Mesothelial cell of epicardium (in vitro differentiated cells): ENCODE results near the gene RETN. TPM values are rescaled to one million over a fixed set of nuclear protein-coding genes. Genes with fewer than 3 reads are reported as not detected.

Experiments used
- DNase-seq, 2 experiments: peaks; one replicate each; pipeline ENCODE4 v3.0.0; 2021; ENCODE audit warnings: low spot score in 2 of 2; ENCODE audit not compliant: unreplicated experiment in 2 of 2
- H3K27ac Mint-ChIP-seq: 2 replicates; pipeline ENCODE4 v1.8.0; 2021; ENCODE audit warnings: mixed read lengths
- H3K27me3 Mint-ChIP-seq: 2 replicates; pipeline ENCODE4 v1.8.0; 2021; ENCODE audit warnings: low read depth, mixed read lengths
- H3K36me3 Mint-ChIP-seq: 2 replicates; pipeline ENCODE4 v1.8.0; 2021; ENCODE audit warnings: mixed read lengths
- H3K4me1 Mint-ChIP-seq: 2 replicates; pipeline ENCODE4 v1.8.0; 2021; ENCODE audit warnings: mixed read lengths
- H3K4me3 Mint-ChIP-seq: 2 replicates; pipeline ENCODE4 v1.8.0; 2021; ENCODE audit warnings: mild to moderate bottlenecking, moderate library complexity, mixed read lengths
- H3K9me3 Mint-ChIP-seq: 2 replicates; pipeline ENCODE4 v1.8.0; 2021; ENCODE audit warnings: mixed read lengths
- total RNA-seq: library from RNA; stranded (reverse); gene quantifications from 3 replicates; pipeline ENCODE4 v1.2.1, GENCODE V29; 2021
- TF ChIP-seq, protein P1 (sequence below): fragments of 200-600 bp; sonication (generic); IDR thresholded peaks from one replicate; pipeline ENCODE4 v1.5.0; 2021; ENCODE audit warnings: antibody characterized with exemption; ENCODE audit not compliant: unreplicated experiment

Gene RETN
- total RNA-seq, 1 donor from 2014 or later: not detected

DNA sequence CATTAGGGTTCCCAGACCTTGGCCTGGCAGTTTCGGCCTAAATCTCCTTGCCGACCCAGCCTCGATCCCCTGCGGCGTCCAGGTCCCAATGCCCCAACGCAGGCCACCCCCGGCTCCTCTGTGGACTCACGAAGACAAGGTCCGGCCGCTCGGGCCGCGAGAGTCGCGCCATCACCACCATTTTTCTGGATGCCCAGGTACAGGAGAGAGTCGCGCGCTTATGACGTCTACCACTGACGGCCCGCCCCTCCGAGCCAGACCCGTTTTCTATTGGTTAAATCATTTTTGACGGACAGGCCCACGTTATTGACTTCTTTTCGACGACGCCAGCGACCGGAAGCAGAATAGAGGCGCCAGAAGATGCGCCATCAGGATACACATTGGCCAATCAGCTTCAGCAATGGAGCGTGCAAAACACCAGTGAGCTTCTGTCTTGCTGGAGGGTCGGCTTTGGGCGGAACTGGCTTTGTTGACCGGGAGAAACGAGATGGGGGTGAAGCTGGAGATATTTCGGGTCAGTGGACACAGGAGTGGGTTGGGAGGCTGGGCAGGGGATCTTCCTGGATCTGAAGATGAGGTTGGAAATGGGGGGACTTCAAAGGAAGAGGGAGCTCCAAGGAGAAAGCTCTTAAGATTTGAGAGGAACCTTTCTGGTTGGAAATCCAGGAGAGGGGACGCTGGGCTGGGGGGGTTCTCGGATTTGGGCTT, 39.3 kb upstream of the RETN start, which contains the start of the genes PET100 and XAB2:
Gene PET100 (plus strand): TSS at position 447 of the 708 bp plus-strand sequence. CDS start 41 bp downstream, at position 488.
Gene XAB2 (minus strand): TSS at position 199 of the 708 bp plus-strand sequence. CDS start 18 bp downstream, at position 181.
- H3K36me3 Mint-ChIP-seq: peaks cover 8% of the 10 kb centered on the region

DNA sequence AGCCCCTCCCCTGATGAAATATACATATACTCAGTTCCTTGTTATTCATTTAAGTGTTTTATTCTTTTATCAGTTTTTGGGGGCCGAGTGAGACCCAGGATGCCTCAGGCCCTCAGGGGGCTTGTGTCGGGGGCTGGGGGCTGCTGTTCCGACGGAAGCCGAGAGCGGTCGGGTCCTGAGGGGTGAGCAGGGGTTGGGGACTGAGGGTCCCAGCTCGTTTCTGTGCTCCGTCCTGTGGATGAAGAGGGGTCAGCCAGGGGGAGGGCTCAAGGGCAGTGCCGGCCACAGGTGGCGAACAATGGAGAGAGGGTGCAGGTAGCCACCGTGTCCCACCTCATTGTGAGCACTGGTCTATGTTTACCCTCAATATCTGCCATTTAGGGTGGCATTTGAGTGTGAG, 37.3 kb upstream of the RETN start:
- no peaks in the 10 kb centered on the region for H3K9me3 Mint-ChIP-seq
- H3K36me3 Mint-ChIP-seq: peaks cover 8% of the 10 kb centered on the region
- peak overlapping the region; percentile 44 for H3K4me3 Mint-ChIP-seq
- peaks cover 33% of the 10 kb centered on the region for H3K4me1 Mint-ChIP-seq
- H3K27ac Mint-ChIP-seq: no peak overlapping the region
- H3K27me3 Mint-ChIP-seq: peaks cover 17% of the 10 kb centered on the region
- no peak for DNase-seq
- TF ChIP-seq, protein P1, sequence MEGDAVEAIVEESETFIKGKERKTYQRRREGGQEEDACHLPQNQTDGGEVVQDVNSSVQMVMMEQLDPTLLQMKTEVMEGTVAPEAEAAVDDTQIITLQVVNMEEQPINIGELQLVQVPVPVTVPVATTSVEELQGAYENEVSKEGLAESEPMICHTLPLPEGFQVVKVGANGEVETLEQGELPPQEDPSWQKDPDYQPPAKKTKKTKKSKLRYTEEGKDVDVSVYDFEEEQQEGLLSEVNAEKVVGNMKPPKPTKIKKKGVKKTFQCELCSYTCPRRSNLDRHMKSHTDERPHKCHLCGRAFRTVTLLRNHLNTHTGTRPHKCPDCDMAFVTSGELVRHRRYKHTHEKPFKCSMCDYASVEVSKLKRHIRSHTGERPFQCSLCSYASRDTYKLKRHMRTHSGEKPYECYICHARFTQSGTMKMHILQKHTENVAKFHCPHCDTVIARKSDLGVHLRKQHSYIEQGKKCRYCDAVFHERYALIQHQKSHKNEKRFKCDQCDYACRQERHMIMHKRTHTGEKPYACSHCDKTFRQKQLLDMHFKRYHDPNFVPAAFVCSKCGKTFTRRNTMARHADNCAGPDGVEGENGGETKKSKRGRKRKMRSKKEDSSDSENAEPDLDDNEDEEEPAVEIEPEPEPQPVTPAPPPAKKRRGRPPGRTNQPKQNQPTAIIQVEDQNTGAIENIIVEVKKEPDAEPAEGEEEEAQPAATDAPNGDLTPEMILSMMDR: no peak

More for the DNA sequence above, 39.3 kb upstream of the RETN start, which contains the start of the genes PET100 and XAB2:
- Mint-ChIP-seq H3K27me3 (no peaks in the 10 kb centered on the region), H3K27ac (peak within 1 kb of the TSS; percentile 99), H3K9me3 (no peaks in the 10 kb centered on the region), H3K4me3 (peak within 1 kb of the TSS; percentile 95), H3K4me1 (peaks cover 31% of the 10 kb centered on the region)
- DNase-seq: peak; percentile 91 to 97
- TF ChIP-seq, protein P1: no peak

DNA sequence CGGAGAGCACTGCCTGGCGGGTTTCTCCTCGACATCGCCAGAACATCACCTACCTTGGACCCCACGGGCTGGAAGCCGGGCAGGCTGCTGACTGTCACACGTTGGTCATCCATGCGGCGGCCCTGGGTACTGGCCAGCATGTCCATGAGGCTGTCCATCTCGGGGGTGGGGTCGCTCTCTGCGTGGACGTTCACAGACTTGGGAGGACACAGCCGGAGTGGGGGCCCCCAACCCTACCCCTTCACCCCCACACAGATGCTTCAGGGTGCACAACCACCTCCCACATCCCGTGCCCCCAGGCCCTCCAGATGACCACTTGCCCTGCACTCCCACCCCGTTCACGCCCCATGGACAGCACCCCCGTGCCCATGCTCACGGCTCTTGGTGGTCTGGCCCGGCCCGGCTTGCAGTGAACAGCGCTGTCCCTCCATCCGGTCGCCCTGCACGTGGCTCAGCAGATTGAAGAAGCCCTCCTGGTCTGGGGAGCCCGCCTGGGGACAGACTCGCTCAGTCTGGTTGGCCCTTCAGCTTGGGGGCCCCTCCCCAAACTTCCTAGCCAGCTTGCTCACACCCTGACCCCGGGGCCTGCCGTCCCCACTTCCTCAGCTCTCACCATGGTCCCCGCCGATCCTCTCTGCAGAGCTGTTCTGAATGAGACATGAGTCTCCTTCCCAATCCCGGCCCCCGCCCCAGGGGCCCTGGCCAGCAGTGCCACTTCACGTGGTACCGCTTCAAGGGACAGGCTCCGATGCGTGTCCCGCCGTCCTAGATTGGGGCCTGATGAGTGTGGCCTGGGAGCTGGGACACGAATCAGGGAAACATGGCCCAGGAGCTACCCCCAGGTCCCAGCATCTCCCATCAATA, 36.3 kb upstream of the RETN start:
- Mint-ChIP-seq H3K4me1 (peaks cover 33% of the 10 kb centered on the region), H3K9me3 (no peaks in the 10 kb centered on the region), H3K27ac (no peak overlapping the region), H3K27me3 (peaks cover 23% of the 10 kb centered on the region), H3K36me3 (peaks cover 4% of the 10 kb centered on the region), H3K4me3 (peak overlapping the region; percentile 28)
- TF ChIP-seq, protein P1: no peak
- DNase-seq: no peak

DNA sequence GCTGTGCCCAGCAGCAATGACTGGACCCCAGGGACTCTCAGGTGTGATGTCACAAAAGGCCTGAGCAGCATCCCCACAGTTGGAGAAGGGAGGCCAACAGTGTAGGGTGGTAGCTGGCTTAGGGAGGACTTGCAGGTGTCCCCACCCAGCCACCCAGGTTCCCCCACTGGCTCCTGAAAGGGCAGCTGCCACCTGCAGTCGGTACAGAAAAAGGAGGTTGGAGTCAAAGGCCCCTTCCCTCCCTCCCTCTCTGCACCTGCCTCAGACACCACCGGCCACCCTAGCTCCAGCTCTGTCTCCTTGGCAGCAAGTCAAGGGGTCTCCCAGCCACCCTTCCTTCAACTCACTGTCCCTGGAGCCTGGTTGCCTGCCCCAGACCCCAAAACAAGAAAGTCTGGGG, 35.2 kb upstream of the RETN start, which contains the start of gene PCP2:
Gene PCP2 (minus strand): TSS at position 22 of the 400 bp plus-strand sequence. CDS start 262 bp downstream, outside the sequence.
- Mint-ChIP-seq H3K9me3 (no peaks in the 10 kb centered on the region), H3K4me3 (peak within 1 kb of the TSS; percentile 28)
- DNase-seq: no peak

DNA sequence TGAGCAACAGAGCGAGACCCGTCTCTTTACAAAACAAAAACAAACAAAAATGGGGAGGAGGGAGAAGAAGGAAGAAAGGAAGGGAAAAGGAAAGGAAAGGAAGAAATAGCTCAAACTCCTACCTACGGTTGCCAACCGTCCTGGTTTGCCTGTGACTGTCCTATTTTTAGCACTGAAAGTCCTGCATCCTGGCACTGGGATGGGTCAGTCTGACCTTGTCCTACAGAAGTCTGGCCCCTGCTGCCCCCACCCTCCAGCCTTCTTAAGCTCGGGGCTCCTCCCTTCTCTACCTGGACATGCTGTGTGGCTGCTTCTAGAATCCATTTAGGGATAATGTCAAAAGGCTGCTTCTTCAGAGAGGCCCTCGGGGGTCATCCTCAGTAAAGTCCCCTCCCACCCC, 33.2 kb upstream of the RETN start:
- H3K4me1 Mint-ChIP-seq: peaks cover 6% of the 10 kb centered on the region
- peaks cover 31% of the 10 kb centered on the region for H3K27me3 Mint-ChIP-seq
- DNase-seq: no peak
- peak overlapping the region; percentile 72 for H3K4me3 Mint-ChIP-seq
- H3K36me3 Mint-ChIP-seq: no peaks in the 10 kb centered on the region
- H3K27ac Mint-ChIP-seq: no peak overlapping the region
- no peaks in the 10 kb centered on the region for H3K9me3 Mint-ChIP-seq
- TF ChIP-seq, protein P1: no peak

More for the DNA sequence above, 35.2 kb upstream of the RETN start, which contains the start of gene PCP2:
- Mint-ChIP-seq H3K4me1 (peaks cover 24% of the 10 kb centered on the region), H3K36me3 (peaks cover 4% of the 10 kb centered on the region), H3K27me3 (peaks cover 28% of the 10 kb centered on the region), H3K27ac (no peak within 1 kb of the TSS)
- TF ChIP-seq, protein P1: no peak
